Right lobe of liver (tissue), 6 donors: ENCODE data around the gene MINK1. TPM values are rescaled to one million over a fixed set of nuclear protein-coding genes. Genes with fewer than 3 reads are reported as not detected.

Experiments
- ATAC-seq, 4 donors: fragments of 200-7000 bp; cut with Tn5 transposase; one replicate each; pipeline ENCODE4 v1.9.1; 2020; ENCODE audit warnings: mild to moderate bottlenecking in 4 of 4, moderate library complexity in 4 of 4
- DNase-seq, 3 donors: peaks; one replicate each; pipeline ENCODE4 v3.0.0-alpha.2; 2020
- H3K27ac ChIP-seq, 3 donors: fragments of 200-600 bp; one replicate each; pipeline ENCODE4 v1.8.0; 2022
- H3K27me3 ChIP-seq, 2 donors: fragments of 200-600 bp; one replicate each; pipeline ENCODE4 v1.8.0; 2022
- H3K36me3 ChIP-seq, 4 donors: fragments of 200-600 bp; sonication (generic) in 1 of 4; one replicate each; pipeline versions ENCODE4 v1.5.1 to v1.8.0; 2017 to 2022; ENCODE audit warnings: control low read depth in 1 of 4
- H3K4me1 ChIP-seq, 4 donors: fragments of 200-600 bp; sonication (generic) in 1 of 4; one replicate each; pipeline versions ENCODE4 v1.5.1 to v1.8.0; 2017 to 2022; ENCODE audit warnings: control low read depth in 1 of 4
- H3K4me3 ChIP-seq, 3 donors: fragments of 200-600 bp; one replicate each; pipeline ENCODE4 v1.8.0; 2022
- H3K9me3 ChIP-seq, 4 donors: fragments of 200-600 bp; sonication (generic) in 1 of 4; one replicate each; pipeline versions ENCODE4 v1.5.1 to v1.8.0; 2017 to 2022; ENCODE audit warnings: control low read depth in 1 of 4
- POLR2A ChIP-seq: fragments of 450-650 bp; IDR thresholded peaks from one replicate; pipeline ENCODE4 v1.6.1; 2017; ENCODE audit warnings: antibody characterized with exemption, mild to moderate bottlenecking
- WGBS: methylation state at CpG from one replicate; pipeline ENCODE4 v1.1.6; 2018; ENCODE audit warnings: low coverage, low lambda C conversion rate; ENCODE audit not compliant: insufficient coverage; ENCODE audit errors: missing lambda C conversion rate; 5-methylcytosine and 5-hydroxymethylcytosine counted together
- intact Hi-C, 2 donors: fragments of 100-400 bp; cut with DNase I; formaldehyde crosslinking; loops; one replicate each; pipeline versions ENCODE4 v1.11.2 to v1.14.1; 2022
- total RNA-seq, 6 experiments: library from RNA; depleted of rRNA in 2 of 6; stranded (reverse); fragments of >200 nt in 2 of 6; fragmentation: NEBNext Ultra II Directional in 3 of 6; extraction: Animal tissue kit (Norgen Biotek cat#: 25700) in 3 of 6; gene quantifications; one replicate each; pipeline versions ENCODE4 v1.1.0 to v1.2.4, GENCODE V29; 2016 to 2023
- TF ChIP-seq, protein P1 (sequence below), 4 donors: fragments of 200-600 bp in 3 of 4; fragments of 450-650 bp in 1 of 4; IDR thresholded peaks; one replicate each; pipeline versions ENCODE4 v1.5.1 to v1.8.0; 2016 to 2022; ENCODE audit warnings: antibody characterized with exemption in 4 of 4, mild to moderate bottlenecking in 2 of 4
- donor health status: DM: no; HTN: yes; CAD: no.
- donor health status: DM: no; HTN: no; CAD: no.
- donor health status: DM: no; HTN: no; CAD: no.
- donor health status: DM: no; HTN: yes; CAD: no.
- donor health status: DM: no; HTN: yes; CAD: no.

The MINK1 gene
- total RNA-seq, 6 experiments from 2014 or later = 20.3 to 42.5 (median 28.0) TPM

DNA sequence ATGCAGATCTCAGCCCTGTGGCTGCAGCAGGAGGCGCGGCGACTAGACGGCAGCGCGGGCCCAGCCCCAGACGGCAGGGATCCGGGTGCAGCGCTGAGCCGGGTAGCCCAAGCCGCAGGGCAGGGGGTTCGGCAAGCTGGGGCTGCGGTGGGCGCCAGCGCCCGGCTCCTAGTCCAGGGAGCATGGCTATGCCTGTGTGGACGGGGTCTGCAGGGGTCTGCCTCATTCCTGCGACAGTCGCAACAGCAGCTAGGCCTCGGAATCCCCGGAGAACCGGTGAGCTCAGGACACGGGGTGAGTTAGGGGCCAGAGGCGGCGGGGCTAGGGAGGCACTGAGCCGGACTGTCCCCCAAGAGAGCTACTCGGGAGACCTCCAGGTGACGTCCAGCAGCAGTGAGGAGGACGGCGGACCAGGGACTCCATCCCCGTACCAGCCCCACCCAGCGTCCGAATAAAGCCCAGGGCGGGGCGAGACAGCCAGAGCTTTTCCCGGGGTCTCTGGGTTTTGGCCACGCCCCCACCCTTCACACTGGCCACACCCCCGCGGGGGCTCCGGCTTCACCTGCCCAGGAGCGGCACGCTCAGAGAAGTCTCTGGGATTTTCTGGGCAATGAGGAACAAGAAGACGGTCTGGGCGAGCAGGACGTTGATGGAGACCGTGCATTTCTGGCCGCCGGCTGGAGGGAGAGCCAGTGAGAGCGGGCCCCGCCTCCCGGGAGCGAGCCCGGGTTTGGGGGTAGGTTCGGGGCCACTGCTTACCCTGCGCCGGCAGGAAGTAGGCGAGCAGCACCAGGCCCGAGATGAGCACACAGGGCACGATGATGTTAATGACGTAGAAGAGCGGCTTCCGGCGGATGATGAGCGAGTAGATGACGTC is 67.3 kb downstream of the MINK1 start:
- Histone ChIP-seq H3K27ac (peak overlapping the region in 1 of 3 donors; percentile 62), H3K27me3 (no peaks in the 10 kb centered on the region), H3K36me3 (peaks cover 0 to 14% (median 0%) of the 10 kb centered on the region in 4 donors), H3K4me3 (peak overlapping the region; percentile 27 to 60 (median 52)), H3K9me3 (no peaks in the 10 kb centered on the region), H3K4me1 (peaks cover 0 to 32% (median 13%) of the 10 kb centered on the region in 4 donors)
- TF ChIP-seq, protein P1, sequence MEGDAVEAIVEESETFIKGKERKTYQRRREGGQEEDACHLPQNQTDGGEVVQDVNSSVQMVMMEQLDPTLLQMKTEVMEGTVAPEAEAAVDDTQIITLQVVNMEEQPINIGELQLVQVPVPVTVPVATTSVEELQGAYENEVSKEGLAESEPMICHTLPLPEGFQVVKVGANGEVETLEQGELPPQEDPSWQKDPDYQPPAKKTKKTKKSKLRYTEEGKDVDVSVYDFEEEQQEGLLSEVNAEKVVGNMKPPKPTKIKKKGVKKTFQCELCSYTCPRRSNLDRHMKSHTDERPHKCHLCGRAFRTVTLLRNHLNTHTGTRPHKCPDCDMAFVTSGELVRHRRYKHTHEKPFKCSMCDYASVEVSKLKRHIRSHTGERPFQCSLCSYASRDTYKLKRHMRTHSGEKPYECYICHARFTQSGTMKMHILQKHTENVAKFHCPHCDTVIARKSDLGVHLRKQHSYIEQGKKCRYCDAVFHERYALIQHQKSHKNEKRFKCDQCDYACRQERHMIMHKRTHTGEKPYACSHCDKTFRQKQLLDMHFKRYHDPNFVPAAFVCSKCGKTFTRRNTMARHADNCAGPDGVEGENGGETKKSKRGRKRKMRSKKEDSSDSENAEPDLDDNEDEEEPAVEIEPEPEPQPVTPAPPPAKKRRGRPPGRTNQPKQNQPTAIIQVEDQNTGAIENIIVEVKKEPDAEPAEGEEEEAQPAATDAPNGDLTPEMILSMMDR (IDR thresholded peaks at IDR 0.05) = no peak
- TF ChIP-seq POLR2A = no peak
- intact Hi-C loops = loop anchor here in 1 of 2 donors (5.0 kb wide), 1 partner anchor 162 kb away; no protein-coding TSS in a partner anchor
- WGBS = 70% methylated on average over 20 of the region's 65 CpGs
- ATAC-seq = peak in 1 of 4 donors; percentile 5
- peak in 2 of 3 donors; percentile 48 to 74 for DNase-seq

DNA sequence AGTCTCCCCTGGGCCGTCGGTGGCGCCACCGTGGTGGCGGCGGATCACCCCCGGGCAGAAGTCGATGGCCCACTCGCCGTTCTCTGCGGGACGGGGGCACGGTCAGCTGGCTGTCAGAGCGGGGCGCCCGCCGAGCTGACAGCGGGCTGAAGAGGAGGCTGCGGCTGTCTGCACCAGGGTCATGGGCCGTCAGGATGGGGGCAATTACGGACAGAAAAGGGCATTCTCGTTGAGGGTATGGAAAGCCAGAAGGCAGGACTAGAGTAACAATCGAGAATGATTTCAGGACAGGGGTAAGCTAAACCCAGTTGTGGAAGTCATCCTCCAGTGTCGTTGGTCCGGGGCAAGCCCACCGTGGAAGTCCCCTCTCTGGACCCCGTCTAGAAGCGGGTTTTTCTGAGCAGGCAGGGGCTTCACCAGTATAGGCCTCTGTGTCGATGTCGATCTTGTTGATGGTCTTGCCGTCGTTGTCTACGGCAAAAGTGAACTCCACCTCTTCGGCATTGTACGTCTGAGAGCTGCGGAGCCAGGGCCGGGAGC is 68.0 kb downstream of the MINK1 start:
- Histone ChIP-seq H3K4me1 (peaks cover 0 to 32% (median 13%) of the 10 kb centered on the region in 4 donors), H3K9me3 (no peaks in the 10 kb centered on the region), H3K36me3 (peaks cover 0 to 11% (median 0%) of the 10 kb centered on the region in 4 donors), H3K4me3 (peak overlapping the region in 1 of 3 donors; percentile 27), H3K27me3 (no peaks in the 10 kb centered on the region), H3K27ac (peak overlapping the region in 1 of 3 donors; percentile 62)
- 86% methylated on average over 5 of the region's 37 CpGs for WGBS
- intact Hi-C loops = loop anchor here in 1 of 2 donors (5.0 kb wide), 1 partner anchor 161 kb away; no protein-coding TSS in a partner anchor
- DNase-seq = no peak
- ATAC-seq = no peak
- TF ChIP-seq POLR2A = no peak
- TF ChIP-seq, protein P1 (IDR thresholded peaks at IDR 0.05) = no peak

DNA sequence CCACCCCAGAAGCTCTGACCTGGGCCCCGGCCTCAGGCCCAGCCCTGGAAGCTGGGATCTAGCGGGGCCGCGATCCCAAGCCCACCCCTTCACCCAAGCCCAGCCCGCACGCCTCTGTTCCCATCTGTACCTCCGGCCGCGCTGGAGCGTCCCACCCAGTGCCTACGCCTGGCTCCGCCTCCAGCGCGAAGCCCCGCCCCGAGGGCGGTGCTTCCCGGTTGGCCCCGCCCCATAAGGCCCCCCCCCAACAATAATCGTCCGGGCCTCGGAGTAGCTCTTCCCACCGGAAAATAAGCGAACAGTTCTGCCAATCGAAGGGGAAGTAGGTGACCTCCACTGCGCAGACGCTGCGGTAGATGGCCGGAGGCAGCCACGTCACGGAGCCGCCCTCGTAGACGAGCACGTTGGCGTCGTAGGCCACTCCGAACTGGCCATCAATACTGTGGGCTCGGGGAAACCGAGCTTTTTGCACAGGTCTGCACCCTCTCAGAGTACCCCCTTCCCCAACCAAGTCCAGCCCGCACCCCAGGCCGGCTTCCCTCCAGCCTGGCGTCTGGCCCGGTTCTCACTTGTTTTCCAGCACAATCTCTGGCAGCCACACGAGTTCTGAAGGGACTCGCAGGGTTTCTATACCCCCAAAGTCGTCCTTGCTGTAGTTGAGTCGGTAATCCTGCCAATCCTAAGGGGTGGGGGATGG is 68.7 kb downstream of the MINK1 start:
- Histone ChIP-seq H3K27me3 (no peaks in the 10 kb centered on the region), H3K4me1 (peaks cover 0 to 32% (median 13%) of the 10 kb centered on the region in 4 donors), H3K27ac (peak overlapping the region in 2 of 3 donors; percentile 43 to 75), H3K36me3 (peaks cover 0 to 5% (median 0%) of the 10 kb centered on the region in 4 donors), H3K4me3 (peak overlapping the region in 1 of 3 donors; percentile 27), H3K9me3 (no peaks in the 10 kb centered on the region)
- DNase-seq (peak in 2 of 3 donors; percentile 68 to 87), ATAC-seq (peak; percentile 8 to 62 (median 43))
- no peak for TF ChIP-seq POLR2A
- TF ChIP-seq, protein P1 (IDR thresholded peaks at IDR 0.05) = no peak
- 68% methylated on average over 13 of the region's 48 CpGs for WGBS
- intact Hi-C loops = loop anchor here in 1 of 2 donors (5.0 kb wide), 1 partner anchor 161 kb away; no protein-coding TSS in a partner anchor

DNA sequence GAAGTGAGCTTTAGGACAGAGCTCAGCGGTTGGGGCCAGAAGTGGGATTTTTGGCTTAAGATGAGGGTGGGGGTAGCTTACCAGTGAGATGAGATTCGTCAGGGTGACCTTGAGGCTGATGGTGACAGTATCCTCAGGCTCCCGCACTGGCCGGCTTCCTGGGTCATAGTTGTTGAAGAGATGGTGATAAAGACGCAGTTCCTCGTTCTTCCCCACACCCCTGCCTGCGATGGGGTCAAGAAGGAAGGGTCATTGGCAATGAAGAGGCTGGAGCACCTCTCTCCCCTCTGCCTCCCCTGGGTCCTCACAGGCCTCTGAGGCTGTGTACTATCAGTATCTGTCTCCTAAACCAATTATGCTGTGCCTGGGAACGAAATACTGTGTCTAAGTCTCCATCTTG is 69.4 kb downstream of the MINK1 start:
- no peak overlapping the region for H3K4me3 ChIP-seq
- intact Hi-C loops = loop anchor here in 1 of 2 donors (5.0 kb wide), 1 partner anchor 160 kb away; no protein-coding TSS in a partner anchor
- peaks cover 0 to 27% (median 13%) of the 10 kb centered on the region in 4 donors for H3K4me1 ChIP-seq
- TF ChIP-seq, protein P1 (IDR thresholded peaks at IDR 0.05) = no peak
- no peak for TF ChIP-seq POLR2A
- no peaks in the 10 kb centered on the region for H3K9me3 ChIP-seq
- 40% methylated on average over 4 of the region's 8 CpGs for WGBS
- H3K27me3 ChIP-seq = no peaks in the 10 kb centered on the region
- no peaks in the 10 kb centered on the region for H3K36me3 ChIP-seq
- peak in 1 of 3 donors; percentile 53 for DNase-seq
- H3K27ac ChIP-seq = peak overlapping the region in 1 of 3 donors; percentile 75
- no peak for ATAC-seq
